BLaER1 treated with 17β-estradiol and CSF1 and Interleukin-3, amounts not matched to agents 10 nM and 100 nM (cell line): ENCODE results near the gene MKI67.

Source experiments
- H3K27ac ChIP-seq, 11 experiments: shearing (Covaris generic); formaldehyde crosslinking; 2 replicates each; pipeline ENCODE4 v1.8.1; 2022
- H3K27me3 ChIP-seq, 11 experiments: shearing (Covaris generic); formaldehyde crosslinking; 2 replicates each; pipeline ENCODE4 v1.8.1; 2022
- H3K36me3 ChIP-seq, 11 experiments: shearing (Covaris generic); formaldehyde crosslinking; 2 replicates each; pipeline ENCODE4 v1.8.1; 2022
- H3K4me1 ChIP-seq, 10 experiments: shearing (Covaris generic); formaldehyde crosslinking; 2 replicates each; pipeline ENCODE4 v1.8.1; 2022
- H3K4me2 ChIP-seq, 11 experiments: shearing (Covaris generic); formaldehyde crosslinking; 2 replicates each; pipeline ENCODE4 v1.8.1; 2022
- H3K4me3 ChIP-seq, 10 experiments: shearing (Covaris generic); formaldehyde crosslinking; 2 replicates each; pipeline ENCODE4 v1.8.1; 2022
- H3K9ac ChIP-seq, 11 experiments: shearing (Covaris generic); formaldehyde crosslinking; 2 replicates each; pipeline ENCODE4 v1.8.1; 2022
- H3K9me3 ChIP-seq, 11 experiments: shearing (Covaris generic); formaldehyde crosslinking; replicated peaks in 1 of 11; 2 replicates each; pipeline ENCODE4 v1.8.1; 2022
- H4K20me1 ChIP-seq, 11 experiments: shearing (Covaris generic); formaldehyde crosslinking; 2 replicates each; pipeline ENCODE4 v1.8.1; 2022
- Cebpa-rat ChIP-seq, 11 experiments: shearing (Covaris generic); IDR thresholded peaks; 2 replicates each; pipeline ENCODE4 v1.8.1; 2022

MKI67 gene

DNA sequence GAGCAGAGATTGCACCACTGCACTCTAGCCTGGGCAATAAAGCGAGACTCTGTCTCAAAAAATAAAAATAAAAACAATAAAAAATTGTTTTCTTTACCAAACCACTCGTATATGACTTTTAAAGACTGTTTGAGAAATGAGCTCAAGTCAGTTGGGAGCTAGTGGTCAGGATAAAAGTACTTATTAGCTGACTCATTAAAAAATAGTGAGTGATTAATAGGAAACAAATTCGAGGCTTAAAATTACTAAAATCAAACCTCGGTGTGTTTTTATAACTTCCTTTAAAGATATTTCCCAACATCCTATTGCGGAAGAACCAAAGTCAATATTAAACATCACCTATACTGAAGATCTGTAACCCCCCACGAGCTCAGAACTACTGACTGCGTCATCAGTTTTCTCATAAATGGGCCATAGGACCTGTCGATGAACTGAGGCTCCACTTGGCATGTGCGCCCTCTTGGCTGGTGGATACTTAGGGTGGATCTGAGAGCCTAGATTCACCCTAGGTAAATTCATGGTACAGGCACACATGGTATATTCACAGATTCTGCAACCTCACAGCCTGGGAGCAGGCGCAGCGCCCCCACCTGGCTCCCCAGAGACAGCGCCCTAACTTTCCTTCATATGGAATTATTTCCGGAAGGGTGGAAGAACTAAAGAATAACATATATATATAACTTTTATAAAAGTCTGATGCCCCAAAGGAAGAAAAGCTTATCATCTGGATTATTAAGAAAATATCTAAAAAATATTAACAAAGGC, 9.2 kb downstream of the MKI67 start:
- peaks cover 0 to 30% (median 3%) of the 10 kb centered on the region in 10 experiments; a peak in 16 of 20 replicates for H3K4me1 ChIP-seq
- H3K9ac ChIP-seq, result no peak overlapping the region
- no peak overlapping the region for H3K4me3 ChIP-seq
- no peaks in the 10 kb centered on the region for H3K27me3 ChIP-seq
- H3K36me3 ChIP-seq, result peaks cover 8 to 96% (median 95%) of the 10 kb centered on the region in 11 experiments; a peak in 21 of 22 replicates
- peak overlapping the region in 3 of 11 experiments; percentile 40 to 52 (median 41); a peak in 5 of 22 replicates for H3K4me2 ChIP-seq
- H3K9me3 ChIP-seq, result no peaks in the 10 kb centered on the region
- peaks cover 0 to 94% (median 81%) of the 10 kb centered on the region in 11 experiments; a peak in 18 of 22 replicates for H4K20me1 ChIP-seq
- TF ChIP-seq Cebpa-rat (IDR thresholded peaks at IDR 0.05), result no peak
- no peak overlapping the region for H3K27ac ChIP-seq

DNA sequence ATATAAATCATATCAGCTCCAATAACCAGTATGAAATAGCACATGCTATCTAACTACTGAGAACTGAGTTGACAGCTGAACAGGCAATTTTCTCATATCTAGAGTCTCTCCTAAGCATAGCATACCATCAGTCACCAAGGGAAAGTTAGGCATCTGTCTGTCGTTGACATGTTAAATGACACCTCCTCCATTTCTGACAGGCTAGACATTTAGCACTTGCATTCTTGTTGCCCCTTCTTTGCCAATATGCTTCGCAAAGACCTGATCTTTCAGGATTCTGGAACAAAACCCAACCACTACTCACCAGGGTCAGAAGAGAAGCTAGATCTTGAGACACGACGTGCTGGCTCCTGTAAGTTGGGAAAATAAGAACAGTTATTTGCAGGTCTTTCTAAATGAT, 10.0 kb downstream of the MKI67 start:
- peaks cover 14 to 99% (median 98%) of the 10 kb centered on the region in 11 experiments; a peak in 21 of 22 replicates for H3K36me3 ChIP-seq
- no peak overlapping the region for H3K9ac ChIP-seq
- H3K4me2 ChIP-seq, result no peak overlapping the region; a peak in 1 of 22 replicates
- H4K20me1 ChIP-seq, result peaks cover 0 to 99% (median 78%) of the 10 kb centered on the region in 11 experiments; a peak in 18 of 22 replicates
- H3K4me3 ChIP-seq, result no peak overlapping the region
- peaks cover 0 to 27% (median 0%) of the 10 kb centered on the region in 10 experiments; a peak in 8 of 20 replicates for H3K4me1 ChIP-seq
- no peak overlapping the region for H3K27ac ChIP-seq
- no peaks in the 10 kb centered on the region for H3K27me3 ChIP-seq
- H3K9me3 ChIP-seq, result no peaks in the 10 kb centered on the region
- TF ChIP-seq Cebpa-rat (IDR thresholded peaks at IDR 0.05), result no peak

DNA sequence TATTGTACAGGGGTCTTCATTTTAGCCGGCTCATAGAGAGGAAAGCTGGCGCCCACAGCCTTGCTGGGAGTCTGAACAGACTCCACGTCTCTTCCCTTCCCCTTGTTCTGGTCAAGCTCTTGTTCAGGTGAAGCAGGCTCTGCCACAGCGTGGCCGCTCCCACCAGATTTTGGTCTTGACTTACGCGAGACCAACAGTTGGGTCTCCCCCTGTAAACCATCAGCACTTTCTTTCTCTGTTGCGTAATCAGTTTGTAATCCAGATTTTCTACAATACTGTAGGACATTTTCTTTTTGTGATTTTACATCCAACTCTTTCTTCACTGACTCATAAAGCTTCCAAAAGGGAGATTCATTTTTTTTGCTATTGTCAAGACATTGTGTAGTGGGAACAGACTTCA, 10.9 kb downstream of the MKI67 start:
- Histone ChIP-seq H3K27me3 (no peaks in the 10 kb centered on the region), H3K9ac (no peak overlapping the region), H3K4me2 (peak overlapping the region in 3 of 11 experiments; percentile 20 to 64 (median 59); a peak in 6 of 22 replicates), H3K27ac (no peak overlapping the region), H3K36me3 (peaks cover 14 to 100% (median 100%) of the 10 kb centered on the region in 11 experiments; a peak in 21 of 22 replicates), H4K20me1 (peaks cover 0 to 100% (median 80%) of the 10 kb centered on the region in 11 experiments; a peak in 18 of 22 replicates), H3K9me3 (no peaks in the 10 kb centered on the region), H3K4me1 (peaks cover 0 to 27% (median 0%) of the 10 kb centered on the region in 10 experiments; a peak in 8 of 20 replicates), H3K4me3 (no peak overlapping the region)
- peak in 9 of 11 experiments; percentile 45 to 95 (median 75); a peak in 17 of 22 replicates for TF ChIP-seq Cebpa-rat (IDR thresholded peaks at IDR 0.05)

GRCh38 chr10:128114901-128115300, 11.3 kb downstream of the MKI67 start:
- no peaks in the 10 kb centered on the region for H3K9me3 ChIP-seq
- no peak for TF ChIP-seq Cebpa-rat (IDR thresholded peaks at IDR 0.05)
- peaks cover 0 to 27% (median 0%) of the 10 kb centered on the region in 10 experiments; a peak in 8 of 20 replicates for H3K4me1 ChIP-seq
- H3K4me3 ChIP-seq, result no peak overlapping the region
- peak overlapping the region in 3 of 11 experiments; percentile 20 to 64 (median 59); a peak in 6 of 22 replicates for H3K4me2 ChIP-seq
- H3K36me3 ChIP-seq, result peaks cover 14 to 100% (median 100%) of the 10 kb centered on the region in 11 experiments; a peak in 21 of 22 replicates
- no peak overlapping the region for H3K9ac ChIP-seq
- no peak overlapping the region for H3K27ac ChIP-seq
- H4K20me1 ChIP-seq, result peaks cover 0 to 97% (median 76%) of the 10 kb centered on the region in 11 experiments; a peak in 18 of 22 replicates
- no peaks in the 10 kb centered on the region for H3K27me3 ChIP-seq

- H4K20me1 ChIP-seq, result peaks cover 0 to 91% (median 73%) of the 10 kb centered on the region in 11 experiments; a peak in 18 of 22 replicates
- no peaks in the 10 kb centered on the region for H3K27me3 ChIP-seq
- H3K27ac ChIP-seq, result no peak overlapping the region
- H3K4me1 ChIP-seq, result peaks cover 0 to 27% (median 0%) of the 10 kb centered on the region in 10 experiments; a peak in 8 of 20 replicates
- peaks cover 18 to 100% (median 100%) of the 10 kb centered on the region in 11 experiments; a peak in 21 of 22 replicates for H3K36me3 ChIP-seq
- TF ChIP-seq Cebpa-rat (IDR thresholded peaks at IDR 0.05), result no peak
- no peak overlapping the region for H3K9ac ChIP-seq
- H3K4me3 ChIP-seq, result no peak overlapping the region
- H3K9me3 ChIP-seq, result no peaks in the 10 kb centered on the region
- no peak overlapping the region for H3K4me2 ChIP-seq
These were observed 13.2 kb downstream of the MKI67 start for GRCh38 chr10:128113026-128113425.

- Histone ChIP-seq H3K36me3 (peaks cover 23 to 100% (median 100%) of the 10 kb centered on the region in 11 experiments; a peak in 21 of 22 replicates), H4K20me1 (peaks cover 0 to 91% (median 75%) of the 10 kb centered on the region in 11 experiments; a peak in 18 of 22 replicates)
These were observed 14.5 kb downstream of the MKI67 start for GRCh38 chr10:128111696-128112095.

DNA sequence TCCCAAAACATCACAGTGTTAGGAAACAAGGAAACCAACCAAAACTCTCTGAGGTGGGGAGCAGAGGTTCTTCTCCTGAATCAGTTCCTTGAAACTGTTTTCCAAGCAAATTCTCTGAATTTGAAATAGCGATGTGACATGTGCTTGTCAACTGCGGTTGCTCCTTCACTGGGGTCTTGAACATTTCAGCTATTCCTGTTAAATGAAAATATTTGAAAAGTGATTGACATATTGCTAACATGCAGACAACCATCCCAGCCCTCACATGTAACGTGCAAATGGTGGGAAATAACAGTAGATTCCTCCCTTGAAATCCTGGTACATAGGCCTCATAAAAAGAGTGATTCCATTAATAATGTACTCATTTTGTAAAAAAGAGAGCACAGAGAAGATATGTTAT, 15.9 kb downstream of the MKI67 start:
- peaks cover 37 to 100% (median 100%) of the 10 kb centered on the region in 11 experiments for H3K36me3 ChIP-seq
- H3K27me3 ChIP-seq, result no peaks in the 10 kb centered on the region
- no peaks in the 10 kb centered on the region for H3K9me3 ChIP-seq
- no peak overlapping the region for H3K4me3 ChIP-seq
- peaks cover 0 to 12% (median 0%) of the 10 kb centered on the region in 10 experiments; a peak in 6 of 20 replicates for H3K4me1 ChIP-seq
- peaks cover 0 to 91% (median 76%) of the 10 kb centered on the region in 11 experiments; a peak in 18 of 22 replicates for H4K20me1 ChIP-seq
- H3K27ac ChIP-seq, result no peak overlapping the region
- no peak overlapping the region for H3K4me2 ChIP-seq
- TF ChIP-seq Cebpa-rat (IDR thresholded peaks at IDR 0.05), result no peak
- no peak overlapping the region for H3K9ac ChIP-seq

More at GRCh38 chr10:128111696-128112095, 14.5 kb downstream of the MKI67 start:
- Histone ChIP-seq H3K4me2 (no peak overlapping the region), H3K9ac (no peak overlapping the region), H3K9me3 (no peaks in the 10 kb centered on the region), H3K27ac (no peak overlapping the region), H3K4me1 (peaks cover 0 to 20% (median 0%) of the 10 kb centered on the region in 10 experiments; a peak in 6 of 20 replicates), H3K27me3 (no peaks in the 10 kb centered on the region), H3K4me3 (no peak overlapping the region)
- no peak for TF ChIP-seq Cebpa-rat (IDR thresholded peaks at IDR 0.05)

DNA sequence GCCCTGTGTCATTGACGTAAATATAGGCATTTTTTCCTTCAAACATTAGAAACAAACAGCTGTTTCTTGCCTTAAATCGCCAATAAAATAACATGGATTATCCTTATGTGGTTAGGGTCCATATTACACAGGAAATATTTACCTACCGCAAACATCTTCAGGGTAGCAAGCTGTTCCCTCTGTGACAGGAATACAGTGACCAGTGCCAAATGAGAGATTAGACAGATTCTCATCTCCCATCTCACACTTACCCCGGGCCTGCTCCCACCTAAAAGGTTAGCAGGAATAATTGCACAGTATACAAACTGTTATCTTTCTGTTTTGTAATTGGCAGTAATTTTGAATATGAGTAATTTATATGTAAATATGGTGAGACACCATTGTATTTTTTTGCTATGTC, 16.5 kb downstream of the MKI67 start:
- no peak overlapping the region for H3K4me2 ChIP-seq
- no peak overlapping the region for H3K4me3 ChIP-seq
- H3K36me3 ChIP-seq, result peaks cover 40 to 100% (median 100%) of the 10 kb centered on the region in 11 experiments
- H3K9me3 ChIP-seq, result no peaks in the 10 kb centered on the region
- H3K4me1 ChIP-seq, result peaks cover 0 to 6% (median 0%) of the 10 kb centered on the region in 10 experiments; a peak in 4 of 20 replicates
- H4K20me1 ChIP-seq, result peaks cover 0 to 91% (median 76%) of the 10 kb centered on the region in 11 experiments; a peak in 18 of 22 replicates
- no peak overlapping the region for H3K9ac ChIP-seq
- H3K27me3 ChIP-seq, result no peaks in the 10 kb centered on the region
- no peak for TF ChIP-seq Cebpa-rat (IDR thresholded peaks at IDR 0.05)
- H3K27ac ChIP-seq, result no peak overlapping the region

DNA sequence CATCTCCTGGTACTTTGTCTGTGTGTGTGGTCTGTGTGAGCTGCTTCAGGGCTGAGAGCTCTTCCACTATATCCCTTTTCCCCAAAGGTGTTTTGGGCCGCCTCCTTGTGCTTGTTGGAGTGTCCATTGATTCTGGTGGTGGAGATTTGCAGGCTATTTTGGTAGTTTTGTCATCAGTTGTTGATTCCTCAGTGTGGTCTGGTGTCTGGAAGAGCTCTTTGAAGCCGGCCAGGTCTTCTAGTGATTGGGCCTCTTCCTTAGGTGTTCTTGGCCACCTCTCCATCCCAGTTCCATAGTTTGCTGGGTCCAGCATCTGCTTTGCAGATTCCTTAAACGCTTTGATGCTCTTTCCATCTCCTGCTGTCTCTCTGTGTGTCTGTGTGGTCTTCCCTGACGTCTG, 20.8 kb downstream of the MKI67 start:
- Histone ChIP-seq H3K4me3 (no peak overlapping the region), H3K4me2 (no peak overlapping the region), H3K9me3 (no peaks in the 10 kb centered on the region), H4K20me1 (peaks cover 0 to 90% (median 78%) of the 10 kb centered on the region in 11 experiments; a peak in 16 of 22 replicates), H3K36me3 (peaks cover 26 to 100% (median 100%) of the 10 kb centered on the region in 11 experiments; a peak in 21 of 22 replicates), H3K27me3 (no peaks in the 10 kb centered on the region), H3K4me1 (peaks cover 0 to 15% (median 0%) of the 10 kb centered on the region in 10 experiments; a peak in 5 of 20 replicates), H3K27ac (no peak overlapping the region), H3K9ac (no peak overlapping the region)
- TF ChIP-seq Cebpa-rat (IDR thresholded peaks at IDR 0.05), result no peak
